ENCODE results near the gene SGO1.

DNA sequence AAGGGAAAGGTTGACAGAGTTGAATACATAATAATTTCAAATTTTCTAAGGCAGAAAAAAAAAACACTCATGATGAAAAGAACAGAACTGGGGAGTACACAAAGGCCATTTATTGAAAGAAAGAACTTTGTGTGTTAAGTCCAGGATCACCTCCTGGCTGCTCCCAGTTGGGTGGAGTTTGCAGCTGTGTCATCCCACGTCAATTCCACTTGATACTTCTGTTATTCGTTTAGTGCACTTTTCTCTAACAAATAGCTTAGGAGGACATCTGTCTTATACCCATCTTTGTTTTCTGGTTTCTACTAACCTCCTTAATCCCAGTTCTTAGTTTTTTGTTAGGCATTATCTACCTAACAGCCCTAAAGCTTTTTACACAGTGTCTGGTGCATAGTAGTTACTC, 44.7 kb downstream of the SGO1 start:
- TF ChIP-seq, protein P1, sequence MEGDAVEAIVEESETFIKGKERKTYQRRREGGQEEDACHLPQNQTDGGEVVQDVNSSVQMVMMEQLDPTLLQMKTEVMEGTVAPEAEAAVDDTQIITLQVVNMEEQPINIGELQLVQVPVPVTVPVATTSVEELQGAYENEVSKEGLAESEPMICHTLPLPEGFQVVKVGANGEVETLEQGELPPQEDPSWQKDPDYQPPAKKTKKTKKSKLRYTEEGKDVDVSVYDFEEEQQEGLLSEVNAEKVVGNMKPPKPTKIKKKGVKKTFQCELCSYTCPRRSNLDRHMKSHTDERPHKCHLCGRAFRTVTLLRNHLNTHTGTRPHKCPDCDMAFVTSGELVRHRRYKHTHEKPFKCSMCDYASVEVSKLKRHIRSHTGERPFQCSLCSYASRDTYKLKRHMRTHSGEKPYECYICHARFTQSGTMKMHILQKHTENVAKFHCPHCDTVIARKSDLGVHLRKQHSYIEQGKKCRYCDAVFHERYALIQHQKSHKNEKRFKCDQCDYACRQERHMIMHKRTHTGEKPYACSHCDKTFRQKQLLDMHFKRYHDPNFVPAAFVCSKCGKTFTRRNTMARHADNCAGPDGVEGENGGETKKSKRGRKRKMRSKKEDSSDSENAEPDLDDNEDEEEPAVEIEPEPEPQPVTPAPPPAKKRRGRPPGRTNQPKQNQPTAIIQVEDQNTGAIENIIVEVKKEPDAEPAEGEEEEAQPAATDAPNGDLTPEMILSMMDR (IDR thresholded peaks at IDR 0.05): no peak
- no peak for TF ChIP-seq POLR2A (IDR thresholded peaks at IDR 0.05)

Measured in adrenal gland (tissue), 5 donors.